HG03432 (cell line): ENCODE data around the gene PSD.

Source experiments
- ATAC-seq: cut with Tn5 transposase; IDR thresholded peaks from one replicate; pipeline ENCODE4 v1.9.1; 2021; ENCODE audit warnings: mild to moderate bottlenecking, moderate library complexity; ENCODE audit not compliant: unreplicated experiment

The PSD gene

DNA sequence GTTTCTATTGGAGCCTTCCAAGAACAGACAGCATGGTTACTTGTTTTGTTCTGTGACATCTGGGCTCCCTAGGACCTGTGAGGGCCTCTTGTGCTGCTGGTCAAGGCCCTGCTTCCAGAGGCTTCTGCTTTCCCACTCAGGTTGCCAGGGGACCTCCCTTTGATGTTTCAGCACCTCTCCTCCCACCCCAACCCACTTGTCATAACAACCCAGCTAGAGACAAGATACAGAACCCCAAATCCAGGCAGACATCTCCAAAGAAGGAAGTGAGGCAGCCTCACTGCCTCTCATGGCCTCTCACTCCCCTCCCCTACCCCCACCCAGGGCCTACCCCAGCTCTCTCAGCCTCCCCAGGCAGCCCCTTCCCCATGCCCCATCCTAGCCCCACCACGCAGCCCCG, 11.8 kb downstream of the PSD start:
- ATAC-seq = no peak

DNA sequence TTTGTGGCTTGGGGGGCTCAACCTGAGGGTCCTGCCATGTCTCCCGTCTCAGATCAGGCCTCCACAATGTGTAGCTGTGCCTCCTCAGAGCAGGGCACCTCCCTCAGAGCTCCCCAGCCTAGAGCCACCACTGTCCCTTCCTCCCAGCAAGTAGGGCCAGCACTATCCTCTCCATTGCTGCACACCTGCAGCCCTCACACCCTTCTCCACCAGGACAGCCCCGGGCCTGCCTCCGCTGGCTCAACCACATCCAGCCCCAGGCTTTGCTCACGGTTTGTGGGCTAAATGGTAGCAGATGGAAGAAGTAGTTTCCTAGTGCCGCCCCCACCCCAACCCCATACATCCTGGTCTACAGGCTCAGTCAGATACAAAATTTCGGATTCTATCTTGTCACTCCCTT, 13.0 kb downstream of the PSD start:
- no peak for ATAC-seq

DNA sequence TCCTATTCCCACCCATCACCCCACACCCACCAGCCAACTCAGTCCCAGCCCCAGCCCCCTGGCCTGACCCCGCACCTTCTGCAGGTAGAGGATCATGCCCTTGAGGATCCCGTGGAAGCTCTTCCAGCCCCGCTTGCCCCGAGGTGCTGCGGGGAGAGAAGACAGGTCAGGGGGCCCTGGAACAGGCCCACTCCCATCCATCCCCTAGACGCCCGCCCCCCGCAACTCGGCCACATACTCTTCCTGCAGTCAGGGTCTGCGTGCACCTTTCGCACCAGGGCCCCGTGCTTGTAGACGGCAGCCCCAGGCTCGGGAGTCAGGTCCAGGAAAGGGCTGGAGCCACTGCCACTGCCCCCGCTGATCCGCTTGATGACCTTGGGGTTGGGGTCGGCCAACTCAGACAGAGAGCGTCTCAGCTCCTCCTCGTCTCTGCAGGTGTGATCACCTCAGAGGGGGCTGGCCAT, 13.4 kb downstream of the PSD start:
- ATAC-seq = no peak

DNA sequence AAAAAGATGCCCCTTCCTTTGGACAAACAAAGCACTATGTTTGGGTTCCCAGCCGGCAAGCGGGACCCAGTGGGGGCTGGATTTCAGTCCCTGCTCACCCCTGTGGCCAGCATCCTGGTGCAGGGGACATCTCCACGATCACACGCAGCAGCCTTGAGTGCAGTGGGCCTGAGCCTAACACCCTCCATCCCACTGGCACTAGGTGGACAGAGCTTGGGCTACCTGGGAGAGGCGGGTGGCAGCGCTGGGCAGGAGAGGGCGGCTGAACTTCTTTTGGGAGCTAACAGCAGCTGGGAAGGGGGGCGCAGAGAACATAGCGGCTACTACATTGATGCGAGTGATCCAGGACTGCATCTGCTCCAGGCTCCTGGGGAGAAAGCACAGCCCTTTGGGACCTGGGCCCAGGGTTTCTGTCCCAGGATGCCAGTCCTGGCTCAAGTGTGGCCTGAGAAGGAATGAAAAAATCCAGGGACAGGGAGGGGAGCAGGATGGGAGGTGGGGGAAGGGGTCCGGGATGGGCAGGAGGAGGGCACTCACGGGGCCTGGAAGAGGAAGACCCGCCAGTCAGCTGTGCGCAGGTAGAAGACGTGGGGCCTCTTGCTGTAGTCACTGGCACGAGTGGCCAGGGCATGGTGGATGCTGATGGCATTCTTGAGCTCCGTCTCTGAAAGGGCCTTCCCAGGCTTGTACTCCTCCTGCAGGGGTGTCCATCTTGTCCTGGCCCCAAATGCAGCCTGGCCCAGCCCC, 14.1 kb downstream of the PSD start:
- no peak for ATAC-seq

DNA sequence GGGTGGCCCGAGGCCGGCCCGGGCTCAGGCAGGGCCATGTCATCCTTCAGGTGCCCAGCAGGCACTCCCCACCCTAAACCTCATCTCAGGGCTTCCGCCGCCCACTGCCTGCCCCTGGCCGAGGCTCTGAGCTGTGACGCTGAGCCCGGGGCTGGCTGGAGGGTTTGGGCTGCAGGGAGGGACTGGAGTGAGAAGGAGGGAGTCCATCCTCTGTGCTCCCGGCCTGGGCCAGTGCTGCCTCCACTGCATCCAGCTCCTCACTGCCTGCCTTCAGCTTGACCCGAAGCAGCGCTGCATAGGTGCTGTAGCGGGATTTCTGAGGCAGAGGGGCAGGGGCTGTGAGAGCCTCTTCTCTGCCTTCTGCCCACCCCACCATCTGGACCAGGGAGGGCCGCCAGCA, 15.5 kb downstream of the PSD start:
- ATAC-seq = no peak

DNA sequence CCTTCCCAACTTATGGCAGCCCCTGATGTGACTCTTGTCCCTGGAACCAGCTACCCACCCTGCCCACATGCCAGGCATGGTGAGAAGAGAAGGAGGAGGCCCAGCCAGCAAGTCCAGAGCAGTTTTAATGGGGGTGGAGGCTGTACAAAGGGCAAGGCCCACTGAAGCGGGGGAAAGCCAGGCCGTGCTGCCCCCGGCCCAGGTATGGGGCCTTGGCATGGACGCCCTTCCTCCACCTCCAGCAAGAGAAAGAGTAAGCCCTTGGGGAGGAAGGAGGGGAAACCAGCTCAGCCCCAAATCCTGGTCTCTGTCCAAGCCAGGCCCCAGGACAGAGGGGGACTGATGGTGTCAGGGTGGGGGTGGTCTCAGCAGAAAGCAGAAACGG, 16.1 kb downstream of the PSD start:
- ATAC-seq = no peak

DNA sequence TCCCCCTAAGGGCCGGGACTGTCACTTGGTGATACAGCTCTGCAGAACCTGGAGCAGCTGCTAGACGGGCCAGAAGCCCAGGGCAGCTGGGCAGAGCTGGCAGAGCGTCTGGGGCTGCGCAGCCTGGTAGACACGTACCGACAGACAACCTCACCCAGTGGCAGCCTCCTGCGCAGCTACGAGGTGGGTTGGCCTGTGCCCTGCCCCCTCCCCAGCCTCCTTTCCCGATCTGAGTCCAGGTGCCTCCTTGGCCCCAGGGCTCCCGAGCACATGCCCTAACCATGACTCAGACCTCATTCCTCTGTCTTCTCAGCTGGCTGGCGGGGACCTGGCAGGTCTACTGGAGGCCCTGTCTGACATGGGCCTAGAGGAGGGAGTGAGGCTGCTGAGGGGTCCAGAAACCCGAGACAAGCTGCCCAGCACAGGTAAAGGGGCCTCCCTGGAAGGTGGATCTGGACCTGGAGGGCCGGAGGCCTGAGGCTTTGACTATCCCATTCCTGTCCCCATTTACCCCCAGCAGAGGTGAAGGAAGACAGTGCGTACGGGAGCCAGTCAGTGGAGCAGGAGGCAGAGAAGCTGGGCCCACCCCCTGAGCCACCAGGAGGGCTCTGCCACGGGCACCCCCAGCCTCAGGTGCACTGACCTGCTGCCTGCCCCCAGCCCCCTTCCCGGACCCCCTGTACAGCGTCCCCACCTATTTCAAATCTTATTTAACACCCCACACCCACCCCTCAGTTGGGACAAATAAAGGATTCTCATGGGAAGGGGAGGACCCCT, 16.7 kb downstream of the PSD start:
- no peak for ATAC-seq

DNA sequence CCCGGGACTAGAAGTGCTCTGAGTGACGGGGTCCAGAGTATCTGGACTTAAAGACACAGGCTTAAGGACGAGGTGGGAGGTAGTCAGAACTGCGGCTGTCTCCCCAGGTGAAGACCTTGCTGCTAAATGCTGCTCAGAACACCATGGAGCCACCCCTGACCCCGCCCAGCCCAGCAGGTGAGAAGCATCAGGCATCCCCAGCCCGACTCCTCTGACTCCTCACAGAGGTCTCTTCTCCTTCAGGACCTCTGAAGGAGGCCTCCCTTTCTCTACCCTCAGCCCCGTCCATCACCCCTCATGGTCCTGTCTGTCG, 17.3 kb downstream of the PSD start:
- ATAC-seq = no peak

DNA sequence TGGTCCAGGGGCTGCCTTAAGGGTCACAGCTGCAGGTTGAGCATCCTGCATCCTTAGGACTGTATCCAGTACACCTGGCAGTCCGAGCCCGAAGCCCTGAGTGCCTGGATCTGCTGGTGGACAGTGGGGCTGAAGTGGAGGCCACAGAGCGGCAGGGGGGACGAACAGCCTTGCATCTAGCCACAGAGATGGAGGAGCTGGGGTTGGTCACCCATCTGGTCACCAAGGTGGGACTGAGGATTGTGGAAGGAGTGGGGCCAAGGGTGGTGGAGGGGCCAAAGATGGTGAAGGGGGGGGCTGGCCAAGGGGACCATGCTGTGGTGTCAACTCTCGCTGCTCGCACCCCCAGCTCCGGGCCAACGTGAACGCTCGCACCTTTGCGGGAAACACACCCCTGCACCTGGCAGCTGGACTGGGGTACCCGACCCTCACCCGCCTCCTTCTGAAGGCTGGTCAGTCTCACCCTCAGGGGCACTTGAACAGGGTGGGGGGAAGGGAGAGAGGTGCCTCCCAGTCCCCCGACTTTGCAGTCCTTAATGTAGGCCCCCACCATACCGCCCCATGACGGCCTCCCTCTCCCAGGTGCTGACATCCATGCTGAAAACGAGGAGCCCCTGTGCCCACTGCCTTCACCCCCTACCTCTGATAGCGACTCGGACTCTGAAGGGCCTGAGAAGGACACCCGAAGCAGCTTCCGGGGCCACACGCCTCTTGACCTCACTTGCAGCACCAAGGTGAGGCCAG, 17.8 kb downstream of the PSD start:
- ATAC-seq = no peak

DNA sequence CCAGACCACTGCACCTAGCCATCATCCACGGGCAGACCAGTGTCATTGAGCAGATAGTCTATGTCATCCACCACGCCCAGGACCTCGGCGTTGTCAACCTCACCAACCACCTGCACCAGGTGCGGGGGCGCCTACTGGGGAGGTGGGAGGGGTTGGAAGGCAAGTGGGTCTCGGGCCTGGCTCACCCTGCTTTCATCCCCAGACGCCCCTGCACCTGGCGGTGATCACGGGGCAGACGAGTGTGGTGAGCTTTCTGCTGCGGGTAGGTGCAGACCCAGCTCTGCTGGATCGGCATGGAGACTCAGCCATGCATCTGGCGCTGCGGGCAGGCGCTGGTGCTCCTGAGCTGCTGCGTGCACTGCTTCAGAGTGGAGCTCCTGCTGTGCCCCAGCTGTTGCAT, 18.5 kb downstream of the PSD start:
- no peak for ATAC-seq

DNA sequence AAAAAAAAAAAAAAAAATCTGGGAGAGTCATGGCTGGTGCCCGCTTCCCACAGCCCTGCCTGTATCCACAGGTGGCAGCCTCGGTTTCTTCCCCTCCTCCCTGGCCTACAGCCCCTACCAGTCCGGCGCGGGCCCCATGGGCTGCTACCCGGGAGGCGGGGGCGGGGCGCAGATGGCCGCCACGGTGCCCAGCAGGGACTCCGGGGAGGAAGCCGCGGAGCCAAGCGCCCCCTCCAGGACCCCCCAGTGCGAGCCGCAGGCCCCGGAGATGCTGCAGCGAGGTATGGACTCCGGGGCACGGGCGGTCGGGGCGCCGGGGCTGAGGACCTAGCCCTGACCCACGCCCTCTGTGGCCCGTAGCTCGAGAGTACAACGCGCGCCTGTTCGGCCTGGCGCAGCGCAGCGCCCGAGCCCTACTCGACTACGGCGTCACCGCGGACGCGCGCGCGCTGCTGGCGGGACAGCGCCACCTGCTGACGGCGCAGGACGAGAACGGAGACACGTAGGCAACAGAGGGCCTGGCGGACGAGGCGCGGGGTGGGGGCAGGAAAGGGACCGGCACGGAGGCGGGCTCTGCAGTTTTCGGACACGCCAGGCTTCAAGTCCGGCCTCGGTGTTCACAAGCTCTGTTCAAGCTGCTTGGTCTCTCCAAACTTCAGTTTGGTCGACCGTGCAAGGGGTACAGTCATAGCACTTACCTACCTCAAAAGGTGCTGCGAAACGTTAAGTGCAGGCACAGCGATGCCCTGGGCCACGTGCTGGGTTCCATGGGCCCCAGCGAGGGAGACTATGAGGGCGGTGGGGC, 19.2 kb downstream of the PSD start:
- ATAC-seq = peak; percentile 53

DNA sequence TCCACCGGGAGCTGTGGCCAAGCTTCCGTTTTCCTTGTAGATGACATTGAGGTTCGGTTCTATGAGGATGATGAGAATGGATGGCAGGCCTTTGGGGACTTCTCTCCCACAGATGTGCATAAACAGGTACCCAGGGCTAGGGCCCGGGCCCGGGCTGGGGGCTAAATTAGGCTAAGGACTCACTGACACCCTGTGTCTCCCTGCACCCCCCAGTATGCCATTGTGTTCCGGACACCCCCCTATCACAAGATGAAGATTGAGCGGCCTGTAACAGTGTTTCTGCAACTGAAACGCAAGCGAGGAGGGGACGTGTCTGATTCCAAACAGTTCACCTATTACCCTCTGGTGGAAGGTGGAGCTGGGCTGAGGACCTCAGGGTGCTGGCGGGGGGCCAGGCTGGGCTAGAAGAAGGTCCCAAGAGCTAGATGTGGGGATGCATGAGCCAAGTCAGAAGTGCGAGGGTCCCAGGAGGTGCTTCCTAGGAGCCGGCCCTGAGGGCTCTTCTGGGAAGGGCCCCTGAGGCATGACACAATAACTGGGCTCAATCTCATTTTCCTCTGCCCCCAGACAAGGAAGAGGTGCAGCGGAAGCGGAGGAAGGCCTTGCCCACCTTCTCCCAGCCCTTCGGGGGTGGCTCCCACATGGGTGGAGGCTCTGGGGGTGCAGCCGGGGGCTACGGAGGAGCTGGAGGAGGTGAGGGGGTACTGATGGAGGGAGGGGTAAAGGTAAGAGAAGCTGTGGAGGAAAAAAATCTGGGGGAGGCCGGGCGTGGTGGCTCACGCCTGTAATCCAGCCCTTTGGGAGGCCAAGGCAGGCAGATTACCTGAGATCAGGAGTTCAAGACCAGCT, 20.2 kb downstream of the PSD start:
- ATAC-seq = no peak

DNA sequence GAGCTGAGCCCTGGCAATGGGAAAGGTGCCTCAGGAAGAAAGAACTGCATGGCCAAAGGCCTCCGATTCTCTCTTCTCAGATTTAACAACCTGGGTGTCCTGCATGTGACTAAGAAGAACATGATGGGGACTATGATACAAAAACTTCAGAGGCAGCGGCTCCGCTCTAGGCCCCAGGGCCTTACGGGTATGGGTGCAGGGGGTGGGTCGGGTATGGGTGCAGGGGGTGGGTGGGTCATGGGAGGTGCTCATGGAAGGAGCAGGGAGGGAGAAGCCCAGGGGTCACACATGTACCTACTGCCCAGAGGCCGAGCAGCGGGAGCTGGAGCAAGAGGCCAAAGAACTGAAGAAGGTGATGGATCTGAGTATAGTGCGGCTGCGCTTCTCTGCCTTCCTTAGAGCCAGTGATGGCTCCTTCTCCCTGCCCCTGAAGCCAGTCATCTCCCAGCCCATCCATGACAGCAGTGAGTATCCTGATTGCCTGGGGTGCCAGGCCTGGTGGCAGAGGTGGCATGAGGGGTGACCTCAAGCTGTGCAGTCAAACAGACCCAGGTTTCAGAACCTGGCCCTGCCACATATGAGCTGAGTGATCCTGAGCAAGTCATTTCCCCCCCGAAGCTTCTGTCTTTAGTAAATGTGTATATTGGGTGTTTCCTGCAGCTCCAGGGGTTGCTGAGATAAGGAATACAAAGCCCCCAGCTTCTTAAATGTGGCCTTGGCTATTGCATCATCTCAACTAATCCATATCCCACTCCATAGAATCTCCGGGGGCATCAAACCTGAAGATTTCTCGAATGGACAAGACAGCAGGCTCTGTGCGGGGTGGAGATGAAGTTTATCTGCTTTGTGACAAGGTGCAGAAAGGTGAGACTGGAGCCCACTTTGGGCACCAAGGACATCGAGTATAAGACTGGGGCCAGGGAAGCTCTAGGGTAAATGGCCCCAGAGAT, 21.1 kb downstream of the PSD start:
- ATAC-seq = no peak

DNA sequence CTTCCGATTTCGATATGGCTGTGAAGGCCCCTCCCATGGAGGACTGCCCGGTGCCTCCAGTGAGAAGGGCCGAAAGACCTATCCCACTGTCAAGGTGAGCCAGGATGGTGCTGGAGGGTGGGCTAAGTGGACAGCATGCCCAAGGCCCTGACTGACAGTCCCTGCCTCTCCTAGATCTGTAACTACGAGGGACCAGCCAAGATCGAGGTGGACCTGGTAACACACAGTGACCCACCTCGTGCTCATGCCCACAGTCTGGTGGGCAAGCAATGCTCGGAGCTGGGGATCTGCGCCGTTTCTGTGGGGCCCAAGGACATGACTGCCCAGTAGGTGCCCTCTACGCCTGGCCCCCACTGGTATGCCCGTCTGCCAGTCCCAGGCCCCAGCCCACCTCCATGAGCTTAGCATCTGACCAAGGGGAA, 21.8 kb downstream of the PSD start:
- no peak for ATAC-seq

DNA sequence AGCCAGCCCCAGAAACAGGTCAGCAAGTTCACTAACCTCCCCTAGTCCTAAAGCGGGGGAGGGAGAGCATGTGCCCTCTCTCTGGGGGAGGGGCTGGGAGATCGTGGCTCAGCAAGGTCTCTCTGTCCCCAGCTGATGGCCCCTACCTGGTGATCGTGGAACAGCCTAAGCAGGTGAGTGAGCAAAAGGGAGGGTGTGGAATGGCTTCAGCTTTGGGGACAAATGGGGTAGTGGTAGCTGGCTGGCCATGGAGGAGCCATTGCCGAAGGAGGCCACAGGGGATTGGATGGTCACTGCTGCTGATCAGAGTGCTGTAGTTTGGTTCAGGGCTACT, 22.3 kb downstream of the PSD start:
- ATAC-seq = no peak

DNA sequence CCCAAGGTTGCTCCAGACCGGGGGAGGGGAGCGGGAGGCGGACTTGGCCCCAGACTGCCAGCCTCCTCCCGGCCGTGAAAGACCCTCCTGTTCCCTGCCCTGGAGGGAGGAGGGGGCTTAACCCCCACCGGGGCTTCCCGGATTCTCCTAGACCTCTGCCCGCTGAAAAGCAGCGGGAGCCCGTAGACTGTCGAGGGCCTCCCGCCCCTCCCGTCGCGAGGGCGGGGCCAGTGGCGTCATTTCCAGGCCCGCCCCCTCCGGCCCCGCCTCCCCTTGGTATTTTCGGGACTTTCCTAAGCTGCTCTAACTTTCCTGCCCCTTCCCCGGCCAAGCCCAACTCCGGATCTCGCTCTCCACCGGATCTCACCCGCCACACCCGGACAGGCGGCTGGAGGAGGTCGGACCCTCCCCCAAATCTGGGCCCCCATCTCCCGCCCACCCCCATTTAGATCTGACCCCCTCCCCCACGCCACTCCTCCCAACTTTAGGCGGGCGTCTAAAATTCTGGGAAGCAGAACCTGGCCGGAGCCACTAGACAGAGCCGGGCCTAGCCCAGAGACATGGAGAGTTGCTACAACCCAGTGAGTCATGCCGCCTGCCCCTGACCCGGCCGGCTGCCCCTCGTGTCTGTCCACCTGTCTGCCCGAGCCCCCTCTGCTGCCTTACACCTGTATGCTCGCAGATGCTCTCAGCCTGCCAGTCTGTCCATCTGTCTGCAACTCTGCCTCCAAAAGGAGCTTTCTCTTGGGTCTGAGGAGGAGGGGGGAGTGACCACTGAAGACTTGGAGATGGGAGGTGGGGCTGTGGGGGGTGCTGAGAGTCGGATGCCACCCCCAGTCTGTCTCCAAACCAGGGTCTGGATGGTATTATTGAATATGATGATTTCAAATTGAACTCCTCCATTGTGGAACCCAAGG, 22.9 kb downstream of the PSD start, which contains the start of gene NFKB2:
NFKB2 (plus strand) TSS at position 306 of the 917 bp plus-strand sequence; CDS start at position 561, 255 bp downstream.
- ATAC-seq = peak; percentile 28

DNA sequence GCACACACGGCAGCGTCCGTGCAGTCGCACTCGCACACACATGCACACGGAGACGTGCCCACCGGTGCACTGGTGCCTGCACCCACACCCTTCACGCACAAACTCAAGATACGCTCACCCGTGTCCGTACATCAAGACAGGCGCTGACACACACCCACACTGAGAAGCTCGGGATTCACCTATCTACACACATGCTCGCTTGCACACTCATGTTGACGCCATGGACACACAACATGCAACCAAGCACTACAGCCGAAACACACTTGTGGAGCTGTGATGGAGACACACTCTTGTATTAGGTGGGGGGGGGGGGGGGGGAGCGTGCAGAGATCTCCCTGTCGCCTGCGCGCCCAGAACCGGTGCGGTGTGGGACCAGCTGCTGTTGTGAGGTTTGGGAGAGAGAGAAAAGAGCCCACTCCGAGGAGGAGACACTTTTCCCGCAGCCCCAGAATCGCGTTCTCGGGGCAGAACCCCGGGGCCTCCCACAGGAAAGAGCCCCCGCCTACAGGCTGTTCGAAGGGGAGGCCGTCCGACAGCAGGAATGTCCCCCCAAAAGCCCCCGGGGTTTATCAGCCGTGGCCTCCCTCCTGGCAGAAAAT, 23.7 kb downstream of the PSD start:
- peak; percentile 2 for ATAC-seq
